Activated CD4-positive, alpha-beta T cell treated with anti-CD3 and anti-CD28 coated beads for 36 hours (primary cell): ENCODE measurements around the gene WIF1. TPM values are rescaled to one million over a fixed set of nuclear protein-coding genes. Genes with fewer than 3 reads are reported as not detected.

Experiments used
- total RNA-seq, 2 experiments: library from RNA; stranded (reverse); gene quantifications; one replicate each; pipeline ENCODE4 v1.2.3, GENCODE V29; 2021

Gene WIF1
- total RNA-seq, 2 experiments from 2014 or later = not detected

Other genes starting within 250 kb of the WIF1 start
- gene LEMD3, start 48.3 kb upstream of the WIF1 start, total RNA-seq = 10 to 100 TPM; 15.9 to 17.6 TPM
- under 1 TPM in 1 of 2 experiments, not detected in 1; 0.12 TPM for gene MSRB3, start 157.4 kb upstream of the WIF1 start, total RNA-seq